GM21619 (cell line): ENCODE results near the gene BABAM2.

Experiments
- ATAC-seq: cut with Tn5 transposase; IDR thresholded peaks from one replicate; pipeline ENCODE4 v1.9.1; 2021; ENCODE audit not compliant: unreplicated experiment

BABAM2 gene

DNA sequence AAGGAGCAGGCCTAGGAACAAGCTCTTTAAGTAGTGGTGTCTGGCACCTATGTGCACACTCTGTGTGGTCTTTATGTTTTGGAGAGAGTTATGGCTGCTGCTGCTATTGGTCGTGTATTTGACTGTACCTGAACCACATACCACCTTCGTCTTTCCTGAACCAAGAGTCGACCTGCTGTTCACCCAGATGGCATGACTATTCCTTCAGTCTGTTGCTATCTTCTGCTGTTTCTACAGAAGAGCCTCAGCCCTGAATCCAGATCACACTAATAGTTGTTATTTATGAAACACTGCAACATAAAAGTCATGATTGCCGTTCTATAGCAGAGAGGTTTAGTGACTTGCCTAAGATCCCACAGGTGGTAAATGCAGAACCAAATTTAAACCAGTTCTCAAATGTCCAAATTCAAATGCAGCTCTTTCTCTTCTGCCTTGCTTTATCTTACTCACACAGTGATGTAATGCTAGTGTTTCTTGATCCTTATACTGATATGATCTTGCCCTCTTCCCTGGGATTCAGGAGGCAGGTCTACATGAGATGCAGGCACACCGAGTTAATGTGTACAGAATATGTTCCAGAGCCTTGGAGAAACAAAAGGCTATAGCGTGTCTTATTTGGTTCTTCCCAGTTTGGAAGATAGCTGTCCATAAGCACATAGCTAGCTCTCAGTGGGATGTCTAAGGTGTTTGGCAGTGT, 380.1 kb downstream of the BABAM2 start:
- ATAC-seq, result no peak

DNA sequence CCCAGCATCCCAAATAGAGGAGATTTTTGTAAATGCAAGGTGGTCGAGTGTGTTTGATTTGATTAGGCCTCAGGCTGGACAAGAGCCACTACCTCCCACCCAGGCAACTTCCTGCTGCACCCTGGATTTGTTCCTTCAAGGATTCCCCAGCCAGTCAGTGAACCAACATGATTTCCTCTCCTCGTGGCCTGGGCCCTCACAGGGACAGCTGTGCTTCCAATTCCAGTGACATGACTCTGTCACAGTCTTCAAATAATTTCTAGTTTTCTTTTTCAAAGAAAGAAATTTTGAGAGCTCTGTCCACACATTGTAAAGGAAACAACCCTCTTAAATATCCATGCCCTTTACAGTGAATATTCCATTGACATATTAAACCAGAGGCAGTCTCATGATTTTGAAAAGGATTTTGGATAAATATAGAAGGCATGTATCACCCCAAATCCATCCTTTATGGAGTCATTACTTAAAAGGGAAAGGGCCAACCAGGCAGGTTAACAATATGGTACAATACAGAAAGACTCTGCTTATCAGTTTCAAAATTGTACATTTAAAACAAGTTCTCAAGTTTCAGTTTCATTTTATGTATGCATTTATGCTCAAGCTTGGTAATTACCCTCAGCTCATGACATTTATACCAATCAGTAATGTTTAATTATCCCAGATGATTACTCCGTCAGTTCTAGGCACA, 380.8 kb downstream of the BABAM2 start:
- ATAC-seq, result no peak

DNA sequence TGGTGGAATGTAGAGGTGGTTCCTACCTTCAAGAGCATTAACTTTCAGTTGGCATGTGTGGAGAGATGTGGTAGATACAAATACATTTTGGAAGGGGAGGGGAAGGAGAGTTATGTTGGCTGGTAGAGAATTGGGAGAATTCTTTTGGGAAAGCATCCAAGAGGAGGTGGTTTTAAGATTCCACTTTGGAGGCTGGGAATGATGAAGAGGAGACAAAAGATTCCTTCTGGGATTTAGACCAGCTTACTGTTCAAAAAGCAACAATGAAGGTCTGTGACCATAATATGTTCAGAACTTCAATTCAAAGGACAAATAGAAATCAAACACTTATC, 381.4 kb downstream of the BABAM2 start:
- ATAC-seq, result no peak

DNA sequence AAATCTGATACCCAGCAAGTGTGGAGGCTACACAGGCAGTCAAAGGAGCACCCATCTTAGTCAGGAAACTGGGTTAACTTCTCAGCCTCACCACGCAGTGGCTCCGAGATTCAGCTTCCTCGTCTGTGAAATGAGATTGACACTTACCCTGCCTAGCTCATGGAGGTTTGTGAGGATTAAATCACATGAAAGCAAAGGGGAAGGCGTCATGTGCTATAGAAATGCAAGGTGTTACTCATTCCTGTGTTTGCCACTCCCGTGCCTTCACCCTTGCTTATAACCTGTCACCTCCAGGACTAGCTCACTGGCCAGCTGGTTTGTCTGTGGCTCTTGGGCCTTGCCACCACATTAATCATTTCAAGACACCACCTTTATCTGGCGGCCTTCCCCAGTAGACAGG, 383.2 kb downstream of the BABAM2 start:
- ATAC-seq, result no peak

DNA sequence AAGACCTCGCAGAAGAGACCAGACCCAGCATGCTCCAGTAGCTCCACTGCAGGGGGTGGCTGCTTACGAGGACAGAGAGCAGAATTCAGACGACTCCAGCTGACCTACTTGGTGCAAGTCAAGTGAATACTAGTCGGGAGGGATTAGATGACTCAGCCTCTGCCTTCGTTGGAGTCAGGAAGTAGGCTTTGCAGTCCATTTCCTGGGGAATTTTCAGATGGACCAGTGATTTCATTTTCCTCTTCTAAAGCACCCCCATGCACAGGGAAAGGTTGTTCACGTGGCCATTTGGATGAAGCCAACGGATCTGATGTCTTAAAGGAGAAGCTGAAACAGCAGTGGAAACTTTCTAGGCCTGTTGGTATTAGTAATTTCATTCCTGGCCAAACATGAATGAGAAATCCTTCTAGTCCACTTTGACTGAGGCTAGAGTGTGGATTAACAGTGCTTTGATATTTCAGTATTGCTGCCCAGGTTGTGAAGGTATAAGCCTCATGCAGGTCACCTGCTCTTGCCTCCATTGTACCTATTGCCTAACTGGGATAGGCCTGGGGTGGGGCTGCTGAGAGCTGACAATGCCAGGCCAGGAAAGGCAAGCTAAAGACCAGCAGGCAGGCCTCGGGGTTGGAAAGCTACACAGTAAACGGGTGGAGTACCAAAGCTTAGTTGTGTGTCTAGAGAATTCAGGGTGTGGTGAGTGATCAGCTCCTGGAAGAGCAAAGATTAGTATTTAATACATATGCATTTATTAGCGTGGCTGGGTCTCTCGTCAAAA, 384.6 kb downstream of the BABAM2 start:
- no peak for ATAC-seq

DNA sequence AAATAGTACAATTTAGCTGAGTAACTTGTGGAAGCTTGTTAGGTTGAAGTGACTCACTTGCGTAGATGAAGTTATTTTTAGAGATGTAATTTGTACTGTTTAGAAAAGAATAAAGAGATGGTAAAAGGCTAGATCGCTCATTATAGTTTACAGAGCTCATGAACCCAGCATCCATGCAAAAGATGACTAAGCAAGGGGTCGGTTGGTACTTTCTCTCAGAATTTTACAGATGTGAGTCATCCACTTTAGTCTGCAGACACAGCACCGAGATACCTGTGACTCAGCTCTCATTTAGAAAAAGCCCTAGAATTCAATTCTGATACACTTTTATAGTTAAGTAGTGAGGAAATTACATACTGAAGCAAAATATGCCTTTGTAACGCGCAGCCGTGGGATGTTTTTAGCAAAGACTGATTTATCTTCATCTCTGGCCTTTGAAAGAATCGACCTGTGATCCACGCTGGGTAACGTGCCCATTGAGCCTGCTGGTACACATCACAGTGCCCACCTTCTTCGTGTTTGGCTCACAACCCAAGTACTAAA, 385.6 kb downstream of the BABAM2 start:
- ATAC-seq, result peak; percentile 52

DNA sequence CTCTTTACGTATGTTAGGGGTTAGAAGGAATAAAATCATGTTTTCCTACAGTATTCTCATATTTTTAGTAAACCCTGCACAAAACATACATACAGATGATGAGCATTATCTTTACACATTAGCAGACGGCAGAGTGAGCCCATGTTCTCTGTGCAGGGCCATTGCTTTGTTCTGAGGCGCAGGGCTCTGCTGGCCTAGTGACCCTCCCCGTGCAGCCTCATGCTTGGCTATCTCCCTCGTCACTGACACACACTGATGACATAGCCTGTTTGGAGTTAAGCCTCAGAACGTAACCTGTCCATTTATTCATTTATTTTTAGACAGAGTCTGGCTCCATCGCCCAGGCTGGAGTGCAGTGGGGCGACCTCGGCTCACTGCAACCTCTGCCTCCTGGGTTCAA, 386.3 kb downstream of the BABAM2 start:
- no peak for ATAC-seq

DNA sequence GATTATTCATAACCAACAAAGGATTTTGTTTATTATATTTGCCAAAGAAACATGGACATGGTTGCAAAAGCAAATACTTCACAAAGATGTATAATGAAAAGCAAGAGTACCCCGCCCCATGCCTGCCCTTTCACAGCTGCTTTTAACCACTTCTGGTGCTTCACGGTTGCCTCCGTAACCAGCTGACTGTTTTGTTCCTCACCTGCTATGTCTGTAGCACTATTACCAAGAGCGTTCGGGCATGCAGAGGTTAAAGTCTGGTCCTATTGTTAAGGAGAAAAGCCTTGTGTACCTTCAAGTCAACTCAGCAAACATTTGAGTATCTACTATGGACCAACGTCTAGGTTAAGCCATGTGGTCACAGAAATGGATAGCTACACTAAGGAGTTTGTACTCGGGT, 386.9 kb downstream of the BABAM2 start:
- ATAC-seq, result no peak

- no peak for ATAC-seq
Observed at GRCh38 chr2:28279371-28279770, 388.8 kb downstream of the BABAM2 start.

DNA sequence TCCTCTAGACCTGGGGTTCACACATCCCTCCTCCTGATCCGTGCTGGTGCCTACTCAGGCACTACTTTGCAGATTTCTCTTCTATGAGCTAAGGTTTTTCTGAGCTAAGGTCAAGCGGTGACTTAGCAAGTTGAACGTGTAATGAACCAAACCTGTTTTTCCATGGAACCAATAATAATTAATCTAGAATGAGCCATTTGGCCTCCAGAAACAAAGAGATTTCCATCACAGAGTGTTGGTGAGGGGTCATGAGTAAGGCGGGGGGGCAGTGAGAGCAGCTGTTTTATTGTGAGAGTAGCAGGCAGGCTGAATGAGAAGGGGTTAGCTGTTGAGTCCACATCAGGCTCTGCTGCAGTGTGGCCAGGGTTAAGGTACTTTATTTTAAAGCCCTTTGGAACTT, 390.1 kb downstream of the BABAM2 start:
- no peak for ATAC-seq

- no peak for ATAC-seq
Observed at GRCh38 chr2:28281739-28282138, 391.2 kb downstream of the BABAM2 start.

DNA sequence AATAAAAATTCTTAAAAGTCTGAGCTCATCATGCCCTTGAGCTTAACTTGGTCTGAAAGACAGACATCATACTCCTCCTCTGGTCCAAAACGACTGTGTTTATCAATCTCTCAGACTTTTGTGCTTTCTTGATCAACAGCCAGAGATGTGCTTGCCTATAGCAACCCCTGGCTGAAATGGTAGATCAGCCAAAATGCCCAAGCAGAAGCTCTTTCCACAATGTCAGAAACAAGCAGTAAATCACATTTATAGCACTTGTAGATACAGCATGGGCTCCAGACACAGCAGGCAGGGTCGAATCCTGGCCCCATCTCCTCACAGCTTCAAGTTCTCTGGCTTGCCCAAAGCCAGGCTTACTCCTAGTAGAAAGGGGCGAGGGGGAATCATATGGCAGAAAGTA, 391.7 kb downstream of the BABAM2 start:
- ATAC-seq, result no peak

- ATAC-seq, result no peak
Observed at GRCh38 chr2:28282861-28283646, 392.5 kb downstream of the BABAM2 start.

- ATAC-seq, result no peak
Observed at GRCh38 chr2:28283861-28284260, 393.3 kb downstream of the BABAM2 start.

DNA sequence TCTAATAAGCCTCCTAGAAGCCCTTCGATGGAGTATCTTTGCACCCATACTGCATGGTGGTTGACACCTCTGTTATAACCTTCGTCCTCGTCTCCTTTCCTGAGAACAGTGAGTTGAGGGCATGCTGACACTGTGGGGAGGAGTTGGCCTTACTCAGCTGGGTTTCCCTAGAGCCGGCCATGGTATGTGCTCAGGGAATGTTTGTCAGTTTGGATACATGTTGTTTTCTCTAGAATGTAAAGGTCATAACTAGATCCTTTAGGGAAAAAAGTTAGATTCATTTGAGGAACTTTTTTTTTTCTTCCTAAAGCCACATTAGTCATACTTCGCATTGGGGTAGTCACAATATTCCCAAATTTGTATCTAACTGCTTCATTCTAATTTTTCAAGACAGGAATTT, 396.1 kb downstream of the BABAM2 start:
- ATAC-seq, result no peak

- no peak for ATAC-seq
Observed at GRCh38 chr2:28287256-28287915, 396.9 kb downstream of the BABAM2 start.

GRCh38 chr2:28288620-28289019, 398.1 kb downstream of the BABAM2 start:
- no peak for ATAC-seq

DNA sequence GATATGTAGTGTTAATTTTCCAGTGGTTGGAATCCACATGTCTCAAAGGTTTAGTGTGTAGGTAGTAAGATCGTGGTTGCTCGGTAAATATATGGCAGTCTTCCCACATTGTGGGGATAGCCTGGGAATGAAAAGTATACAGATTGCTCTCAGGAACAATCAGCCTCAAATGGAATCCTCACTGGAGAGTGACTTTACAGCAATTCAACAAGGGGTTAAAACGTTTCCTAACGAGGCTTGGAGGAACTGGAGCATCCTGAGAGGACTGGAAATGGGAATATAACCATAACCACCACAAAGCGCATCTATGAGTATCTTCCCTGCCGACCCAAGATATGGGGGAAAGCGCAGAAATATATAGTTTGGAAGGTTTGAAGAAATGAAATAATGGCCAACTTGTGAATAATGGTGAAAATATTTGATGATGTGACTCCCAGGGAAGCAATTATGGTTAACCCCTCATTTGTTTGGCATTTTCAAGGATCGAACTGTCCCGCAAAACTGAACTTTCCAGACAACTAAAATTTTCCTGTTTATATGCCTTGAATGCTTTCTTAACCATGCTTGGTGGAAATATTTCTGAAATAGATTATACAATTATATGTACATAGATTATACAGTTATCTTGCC, 401.4 kb downstream of the BABAM2 start:
- no peak for ATAC-seq

- no peak for ATAC-seq
Observed at GRCh38 chr2:28292491-28292890, 402.0 kb downstream of the BABAM2 start.

GRCh38 chr2:28293416-28293815, 402.9 kb downstream of the BABAM2 start:
- no peak for ATAC-seq
